Fibroblast of lung (primary cell): ENCODE measurements around the gene MKKS. TPM values are rescaled to one million over a fixed set of nuclear protein-coding genes. Genes with fewer than 3 reads are reported as not detected.
A peak's percentile ranks its signal among the peaks of the same experiment; 100 is the strongest.

ENCODE experiments used
- DNase-seq, 2 donors: peaks; one replicate each; pipeline versions ENCODE4 v3.0.0 to v3.0.0-alpha.2; 2010; ENCODE audit warnings: low read depth in 2 of 2
- H2AFZ ChIP-seq: 2 replicates; pipeline ENCODE4 v1.5.1; 2012; ENCODE audit warnings: low read length, control low read depth, inconsistent platforms
- H3K27ac ChIP-seq: 2 replicates; pipeline ENCODE4 v1.5.1; 2011; ENCODE audit warnings: low read length, control low read depth; ENCODE audit not compliant: insufficient read depth
- H3K27me3 ChIP-seq: 2 replicates; pipeline ENCODE4 v1.5.1; 2011; ENCODE audit warnings: mild to moderate bottlenecking, low read length; ENCODE audit not compliant: control insufficient read depth, insufficient read depth
- H3K36me3 ChIP-seq: 2 replicates; pipeline ENCODE4 v1.5.1; 2011; ENCODE audit warnings: low read length; ENCODE audit not compliant: control insufficient read depth, insufficient read depth
- H3K4me1 ChIP-seq: 2 replicates; pipeline ENCODE4 v1.5.1; 2011; ENCODE audit warnings: low read length; ENCODE audit not compliant: control insufficient read depth, insufficient read depth; ENCODE audit errors: extremely low read depth
- H3K4me2 ChIP-seq: 2 replicates; pipeline ENCODE4 v1.5.1; 2011; ENCODE audit warnings: low read length, control low read depth; ENCODE audit not compliant: insufficient read depth; ENCODE audit errors: extremely low read depth
- H3K4me3 ChIP-seq, 4 experiments: fragments of 200-600 bp in 1 of 4; sonication (generic) in 1 of 4; replicated peaks in 1 of 4; 2 replicates each; pipeline ENCODE4 v1.5.1; 2011 to 2016; ENCODE audit warnings: low read length in 4 of 4, low read depth in 3 of 4, mild to moderate bottlenecking in 3 of 4, control low read depth in 2 of 4, inconsistent platforms in 1 of 4, mixed read lengths in 1 of 4; ENCODE audit not compliant: insufficient read depth in 1 of 4; ENCODE audit errors: control extremely low read depth in 1 of 4
- H3K79me2 ChIP-seq: 2 replicates; pipeline ENCODE4 v1.5.1; 2012; ENCODE audit warnings: mild to moderate bottlenecking, low read length, inconsistent platforms; ENCODE audit not compliant: control insufficient read depth, insufficient read depth
- H3K9ac ChIP-seq: 2 replicates; pipeline ENCODE4 v1.5.1; 2011; ENCODE audit warnings: mild to moderate bottlenecking, low read length, control low read depth; ENCODE audit not compliant: insufficient read depth
- H3K9me3 ChIP-seq: 2 replicates; pipeline ENCODE4 v1.5.1; 2012; ENCODE audit warnings: low read depth, low read length; ENCODE audit not compliant: control insufficient read depth, insufficient read depth
- H4K20me1 ChIP-seq: 2 replicates; pipeline ENCODE4 v1.5.1; 2011; ENCODE audit warnings: low read length; ENCODE audit not compliant: control insufficient read depth, insufficient read depth; ENCODE audit errors: extremely low read depth
- EZH2 ChIP-seq: IDR thresholded peaks from 2 replicates; pipeline ENCODE4 v1.5.1; 2012; ENCODE audit warnings: low read length, control low read depth, mild to moderate bottlenecking; ENCODE audit errors: missing control alignments
- polyA plus RNA-seq, 2 donors: library from polyadenylated mRNA; depleted of rRNA in 1 of 2; stranded (reverse) in 1 of 2; unstranded in 1 of 2; fragments of >200 nt; gene quantifications; 2 replicates each; pipeline ENCODE4 v1.2.1, GENCODE V29; 2011 to 2012; ENCODE audit warnings: missing spikeins in 1 of 2
- total RNA-seq: library from RNA; depleted of rRNA; stranded (reverse); fragments of >200 nt; gene quantifications from 2 replicates; pipeline ENCODE4 v1.2.1, GENCODE V29; 2014
- TF ChIP-seq, protein P1 (sequence below), 2 donors: IDR thresholded peaks in 1 of 2; conservative IDR thresholded peaks in 1 of 2; 1 replicate in 1 of 2; 2 replicates in 1 of 2; pipeline ENCODE4 v1.5.1; 2011 to 2012; ENCODE audit warnings: low read length in 2 of 2, control low read depth in 1 of 2, inconsistent platforms in 1 of 2, low read depth in 1 of 2, mild to moderate bottlenecking in 1 of 2

Gene MKKS
- total and polyA plus RNA-seq, 2 donors (not counting 1 experiment from before 2014, with no cell fraction given) = 6.4 to 13.1 TPM

DNA sequence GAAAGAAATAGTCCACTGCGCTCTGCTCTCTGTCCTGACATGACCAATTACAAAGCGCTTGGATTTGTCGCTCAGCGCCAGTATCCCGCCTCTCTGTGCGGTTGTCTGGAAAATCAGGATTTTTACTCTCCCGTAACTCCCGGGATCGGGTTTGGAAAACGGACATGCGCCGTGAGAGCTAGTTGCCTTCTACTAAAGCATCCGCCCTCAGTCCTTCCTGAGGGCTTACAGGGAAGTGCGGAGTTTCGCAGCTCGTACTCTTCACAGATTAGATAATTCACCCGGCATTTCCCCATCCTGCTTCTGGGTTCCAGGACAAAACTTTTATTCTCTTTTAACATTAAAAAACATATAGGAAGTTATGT lies 427 bp upstream of the MKKS start:
- Histone ChIP-seq H3K9ac (peak overlapping the region; percentile 77), H3K9me3 (no peaks in the 10 kb centered on the region), H3K36me3 (no peaks in the 10 kb centered on the region), H4K20me1 (no peaks in the 10 kb centered on the region), H3K27ac (peak overlapping the region; percentile 78), H3K4me3 (peak overlapping the region; percentile 86 to 97 (median 94)), H3K4me2 (peak overlapping the region; percentile 97), H2AFZ (peak overlapping the region; percentile 83), H3K79me2 (peaks cover 40% of the 10 kb centered on the region), H3K4me1 (peaks cover 2% of the 10 kb centered on the region), H3K27me3 (no peaks in the 10 kb centered on the region)
- TF ChIP-seq EZH2 = no peak
- DNase-seq = peak; percentile 99 to 100

DNA sequence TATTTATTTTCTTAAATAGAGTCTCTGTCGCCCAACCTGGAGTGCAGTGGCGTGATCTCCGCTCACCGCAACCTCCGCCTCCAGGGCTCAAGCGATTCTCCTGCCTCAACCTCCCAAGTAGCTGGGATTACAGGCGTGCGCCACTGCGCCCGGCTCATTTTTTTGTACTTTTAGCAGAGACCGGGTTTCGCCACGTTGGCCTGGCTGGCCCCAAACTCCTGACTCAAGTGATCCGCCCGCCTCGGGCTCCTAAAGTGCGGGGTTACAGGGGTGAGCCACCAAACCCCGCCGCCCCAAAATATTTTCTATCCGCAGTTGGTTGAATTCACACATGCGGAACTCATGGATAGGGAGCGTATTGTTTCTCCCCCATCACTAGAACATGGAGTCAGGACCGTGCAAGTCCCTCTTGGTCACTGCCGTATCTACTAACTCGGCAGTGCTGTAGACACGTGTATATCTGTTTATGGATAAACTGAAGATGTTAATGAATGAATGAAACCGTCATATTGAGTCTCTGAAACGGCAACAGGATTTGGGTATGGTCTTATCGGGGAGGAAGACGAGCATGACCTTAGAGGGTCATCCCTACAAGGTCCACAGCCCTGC lies 904 bp downstream of the MKKS start:
- Histone ChIP-seq H4K20me1 (no peaks in the 10 kb centered on the region), H3K4me1 (peaks cover 2% of the 10 kb centered on the region), H3K36me3 (no peaks in the 10 kb centered on the region), H3K9ac (peak overlapping the region; percentile 77), H3K79me2 (peaks cover 49% of the 10 kb centered on the region), H3K27me3 (no peaks in the 10 kb centered on the region), H2AFZ (peak overlapping the region; percentile 91), H3K4me2 (peak overlapping the region; percentile 91), H3K27ac (peak overlapping the region; percentile 78), H3K9me3 (no peaks in the 10 kb centered on the region), H3K4me3 (peak overlapping the region; percentile 86 to 97 (median 94))
- no peak for TF ChIP-seq EZH2
- TF ChIP-seq, protein P1, sequence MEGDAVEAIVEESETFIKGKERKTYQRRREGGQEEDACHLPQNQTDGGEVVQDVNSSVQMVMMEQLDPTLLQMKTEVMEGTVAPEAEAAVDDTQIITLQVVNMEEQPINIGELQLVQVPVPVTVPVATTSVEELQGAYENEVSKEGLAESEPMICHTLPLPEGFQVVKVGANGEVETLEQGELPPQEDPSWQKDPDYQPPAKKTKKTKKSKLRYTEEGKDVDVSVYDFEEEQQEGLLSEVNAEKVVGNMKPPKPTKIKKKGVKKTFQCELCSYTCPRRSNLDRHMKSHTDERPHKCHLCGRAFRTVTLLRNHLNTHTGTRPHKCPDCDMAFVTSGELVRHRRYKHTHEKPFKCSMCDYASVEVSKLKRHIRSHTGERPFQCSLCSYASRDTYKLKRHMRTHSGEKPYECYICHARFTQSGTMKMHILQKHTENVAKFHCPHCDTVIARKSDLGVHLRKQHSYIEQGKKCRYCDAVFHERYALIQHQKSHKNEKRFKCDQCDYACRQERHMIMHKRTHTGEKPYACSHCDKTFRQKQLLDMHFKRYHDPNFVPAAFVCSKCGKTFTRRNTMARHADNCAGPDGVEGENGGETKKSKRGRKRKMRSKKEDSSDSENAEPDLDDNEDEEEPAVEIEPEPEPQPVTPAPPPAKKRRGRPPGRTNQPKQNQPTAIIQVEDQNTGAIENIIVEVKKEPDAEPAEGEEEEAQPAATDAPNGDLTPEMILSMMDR (conservative IDR thresholded peaks at IDR 0.05 in 1 of 2, IDR thresholded peaks at IDR 0.05 in 1 of 2; ENCODE audit: low read depth in 1 of 2, low read length in 2 of 2) = no peak
- DNase-seq = peak in 1 of 2 donors; percentile 16

GRCh38 chr20:10432079-10432478 lies 1.9 kb downstream of the MKKS start:
- no peaks in the 10 kb centered on the region for H4K20me1 ChIP-seq
- H3K9me3 ChIP-seq = no peaks in the 10 kb centered on the region
- H3K27ac ChIP-seq = no peak overlapping the region
- H3K79me2 ChIP-seq = peaks cover 49% of the 10 kb centered on the region
- DNase-seq = no peak
- H3K36me3 ChIP-seq = no peaks in the 10 kb centered on the region
- H2AFZ ChIP-seq = no peak overlapping the region
- no peaks in the 10 kb centered on the region for H3K27me3 ChIP-seq
- no peak overlapping the region for H3K4me2 ChIP-seq
- H3K4me1 ChIP-seq = peaks cover 2% of the 10 kb centered on the region
- no peak overlapping the region for H3K9ac ChIP-seq
- TF ChIP-seq, protein P1 (conservative IDR thresholded peaks at IDR 0.05 in 1 of 2, IDR thresholded peaks at IDR 0.05 in 1 of 2; ENCODE audit: low read depth in 1 of 2, low read length in 2 of 2) = no peak
- TF ChIP-seq EZH2 = no peak
- no peak overlapping the region for H3K4me3 ChIP-seq
